Keratinocyte (primary cell): ENCODE results near the gene SLCO1B3. TPM values are rescaled to one million over a fixed set of nuclear protein-coding genes. Genes with fewer than 3 reads are reported as not detected.

Experiments used
- DNase-seq: peaks from one replicate; pipeline ENCODE4 v3.0.0-alpha.2; 2011; ENCODE audit warnings: low read depth, missing footprints, low spot score
- FAIRE-seq: peaks from 2 replicates; lab custom pipeline; 2011; peaks lifted over from hg19 to GRCh38; lab: Jason Lieb, UNC
- H2AFZ ChIP-seq: 2 replicates; pipeline ENCODE4 v1.6.0; 2012; ENCODE audit warnings: low read length, control low read depth, inconsistent platforms; ENCODE audit not compliant: control insufficient read depth
- H3K27ac ChIP-seq: 2 replicates; pipeline ENCODE4 v1.5.1; 2011; ENCODE audit warnings: low read length; ENCODE audit not compliant: control insufficient read depth, insufficient read depth
- H3K27me3 ChIP-seq: 3 replicates; pipeline ENCODE4 v1.6.0; 2011; ENCODE audit warnings: low read length; ENCODE audit not compliant: control insufficient read depth, insufficient read depth; ENCODE audit errors: extremely low read depth
- H3K36me3 ChIP-seq, 2 experiments: 2 replicates in 1 of 2; 3 replicates in 1 of 2; pipeline ENCODE4 v1.5.1; 2011; ENCODE audit warnings: low read length in 2 of 2, mild to moderate bottlenecking in 1 of 2; ENCODE audit not compliant: control insufficient read depth in 2 of 2, insufficient read depth in 2 of 2; ENCODE audit errors: extremely low read depth in 1 of 2
- H3K4me1 ChIP-seq: 3 replicates; pipeline ENCODE4 v1.5.1; 2011; ENCODE audit warnings: low read length; ENCODE audit not compliant: control insufficient read depth, insufficient read depth; ENCODE audit errors: extremely low read depth
- H3K4me2 ChIP-seq: 3 replicates; pipeline ENCODE4 v1.6.0; 2011; ENCODE audit warnings: low read depth, low read length; ENCODE audit not compliant: control insufficient read depth, insufficient read depth; ENCODE audit errors: extremely low read depth
- H3K4me3 ChIP-seq, 3 experiments: fragments of 200-600 bp in 1 of 3; sonication (generic) in 1 of 3; 2 replicates in 2 of 3; 3 replicates in 1 of 3; pipeline ENCODE4 v1.5.1; 2011 to 2016; ENCODE audit warnings: low read length in 3 of 3, mild to moderate bottlenecking in 3 of 3, control low read depth in 2 of 3, inconsistent platforms in 1 of 3, low read depth in 1 of 3, mixed read lengths in 1 of 3, mixed run types in 1 of 3, moderate library complexity in 1 of 3; ENCODE audit not compliant: control insufficient read depth in 2 of 3, insufficient read depth in 2 of 3; ENCODE audit errors: extremely low read depth in 1 of 3
- H3K79me2 ChIP-seq: 2 replicates; pipeline ENCODE4 v1.6.0; 2012; ENCODE audit warnings: low read length; ENCODE audit not compliant: control insufficient read depth, insufficient read depth
- H3K9ac ChIP-seq: 3 replicates; pipeline ENCODE4 v1.6.0; 2011; ENCODE audit warnings: low read length; ENCODE audit not compliant: control insufficient read depth, insufficient read depth; ENCODE audit errors: extremely low read depth
- H3K9me1 ChIP-seq: 3 replicates; pipeline ENCODE4 v1.6.0; 2011; ENCODE audit warnings: low read length; ENCODE audit not compliant: control insufficient read depth, insufficient read depth; ENCODE audit errors: extremely low read depth
- H3K9me3 ChIP-seq: 2 replicates; pipeline ENCODE4 v1.5.1; 2012; ENCODE audit warnings: low read depth, low read length; ENCODE audit not compliant: control insufficient read depth
- H4K20me1 ChIP-seq: 3 replicates; pipeline ENCODE4 v1.6.0; 2011; ENCODE audit warnings: low read length; ENCODE audit not compliant: control insufficient read depth, insufficient read depth; ENCODE audit errors: extremely low read depth
- EZH2 ChIP-seq: IDR thresholded peaks from one replicate; pipeline ENCODE4 v1.6.1; 2012; ENCODE audit warnings: inconsistent platforms, mild to moderate bottlenecking, low read length, moderate library complexity
- dilution Hi-C: fragments of 300-500 bp; cut with MboI; formaldehyde crosslinking; loops from one replicate; pipeline ENCODE4 v1.7.0; 2020; ENCODE audit warnings: low sequenced_read_pairs; ENCODE audit not compliant: extremely low pct_ligation_motif_present
- polyA plus RNA-seq, 5 experiments: library from polyadenylated mRNA; depleted of rRNA in 3 of 5; stranded (reverse) in 3 of 5; stranded (forward) in 1 of 5; unstranded in 1 of 5; fragments of >200 nt; gene quantifications; 1 replicate in 1 of 5; 2 replicates in 3 of 5; 3 replicates in 1 of 5; pipeline versions ENCODE4 v1.2.1 to v1.2.3, GENCODE V29; 2011 to 2012; ENCODE audit warnings: missing spikeins in 2 of 5, low read depth in 1 of 5, low replicate concordance in 1 of 5
- TF ChIP-seq, protein P1 (sequence below), 3 experiments: IDR thresholded peaks in 1 of 3; conservative IDR thresholded peaks in 1 of 3; optimal IDR thresholded peaks in 1 of 3; 2 replicates in 2 of 3; 3 replicates in 1 of 3; pipeline versions ENCODE3 to v1.5.1; 2011; ENCODE audit warnings: low read length in 3 of 3, mild to moderate bottlenecking in 3 of 3, moderate library complexity in 2 of 3, control low read depth in 1 of 3, inconsistent platforms in 1 of 3; ENCODE audit not compliant: insufficient read depth in 2 of 3; ENCODE audit errors: extremely low read depth in 1 of 3

The SLCO1B3 gene
- polyA plus RNA-seq, 1 donor (not counting 4 experiments of a cell fraction or from before 2014, with no cell fraction given): not detected

DNA sequence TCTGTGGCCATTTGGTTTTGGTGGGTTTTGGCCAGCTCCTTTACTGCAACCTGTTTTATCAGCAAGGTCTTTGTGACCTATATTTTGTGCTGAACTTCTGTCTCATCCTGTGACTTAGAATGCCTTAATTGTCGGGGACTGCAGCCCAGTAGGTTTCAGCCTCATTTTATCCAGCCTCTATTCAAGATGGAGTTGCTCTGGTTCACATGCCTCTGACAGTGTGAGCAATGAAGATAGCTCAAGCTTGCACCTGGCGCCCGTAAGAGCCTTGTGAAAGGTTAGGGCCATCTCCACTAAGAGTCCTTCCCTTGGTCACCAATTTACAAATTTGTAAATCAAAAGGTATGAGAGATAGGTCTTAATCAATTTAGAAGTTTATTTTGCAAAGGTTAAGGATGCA, 19.4 kb downstream of the SLCO1B3 start:
- FAIRE-seq: no peak
- dilution Hi-C loops: no loop called here
- no peaks in the 10 kb centered on the region for H3K79me2 ChIP-seq

DNA sequence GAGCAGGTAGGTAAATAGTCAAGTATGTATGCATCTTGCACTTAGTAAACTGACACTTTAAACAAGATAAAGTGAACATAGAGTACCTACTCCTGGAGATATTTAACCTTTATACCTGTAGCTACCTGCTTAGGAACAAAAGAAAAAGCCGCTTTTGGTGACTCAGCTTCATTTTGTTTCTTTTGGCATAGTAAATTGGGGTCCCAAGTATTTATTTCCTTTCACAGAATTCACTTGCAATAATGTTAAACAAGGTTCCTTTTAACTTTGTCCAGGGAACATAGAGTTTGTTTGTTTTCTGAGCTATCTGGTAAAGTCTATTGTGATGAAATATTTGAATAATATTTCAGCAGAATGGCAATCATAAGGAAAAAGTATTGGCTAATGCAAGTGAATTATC, 20.0 kb downstream of the SLCO1B3 start:
- DNase-seq (no peak), FAIRE-seq (no peak)
- H3K4me2 ChIP-seq: no peak overlapping the region

More for the DNA sequence above, 19.4 kb downstream of the SLCO1B3 start:
- no peak for DNase-seq
- Histone ChIP-seq H3K36me3 (no peaks in the 10 kb centered on the region), H4K20me1 (no peaks in the 10 kb centered on the region), H3K4me2 (no peak overlapping the region), H3K4me3 (no peak overlapping the region), H3K9me3 (no peaks in the 10 kb centered on the region), H3K27me3 (no peaks in the 10 kb centered on the region), H3K4me1 (no peaks in the 10 kb centered on the region), H3K27ac (no peak overlapping the region), H3K9ac (no peak overlapping the region), H2AFZ (no peak overlapping the region), H3K9me1 (no peaks in the 10 kb centered on the region)
- TF ChIP-seq EZH2: no peak
- TF ChIP-seq, protein P1, sequence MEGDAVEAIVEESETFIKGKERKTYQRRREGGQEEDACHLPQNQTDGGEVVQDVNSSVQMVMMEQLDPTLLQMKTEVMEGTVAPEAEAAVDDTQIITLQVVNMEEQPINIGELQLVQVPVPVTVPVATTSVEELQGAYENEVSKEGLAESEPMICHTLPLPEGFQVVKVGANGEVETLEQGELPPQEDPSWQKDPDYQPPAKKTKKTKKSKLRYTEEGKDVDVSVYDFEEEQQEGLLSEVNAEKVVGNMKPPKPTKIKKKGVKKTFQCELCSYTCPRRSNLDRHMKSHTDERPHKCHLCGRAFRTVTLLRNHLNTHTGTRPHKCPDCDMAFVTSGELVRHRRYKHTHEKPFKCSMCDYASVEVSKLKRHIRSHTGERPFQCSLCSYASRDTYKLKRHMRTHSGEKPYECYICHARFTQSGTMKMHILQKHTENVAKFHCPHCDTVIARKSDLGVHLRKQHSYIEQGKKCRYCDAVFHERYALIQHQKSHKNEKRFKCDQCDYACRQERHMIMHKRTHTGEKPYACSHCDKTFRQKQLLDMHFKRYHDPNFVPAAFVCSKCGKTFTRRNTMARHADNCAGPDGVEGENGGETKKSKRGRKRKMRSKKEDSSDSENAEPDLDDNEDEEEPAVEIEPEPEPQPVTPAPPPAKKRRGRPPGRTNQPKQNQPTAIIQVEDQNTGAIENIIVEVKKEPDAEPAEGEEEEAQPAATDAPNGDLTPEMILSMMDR (optimal IDR thresholded peaks at IDR 0.05 in 1 of 3, IDR thresholded peaks at IDR 0.05 in 1 of 3, conservative IDR thresholded peaks at IDR 0.05 in 1 of 3; ENCODE audit: extremely low read depth in 1 of 3, insufficient read depth in 2 of 3, low read length in 3 of 3): no peak

More for the DNA sequence above, 20.0 kb downstream of the SLCO1B3 start:
- no peaks in the 10 kb centered on the region for H4K20me1 ChIP-seq
- no peak overlapping the region for H3K27ac ChIP-seq
- TF ChIP-seq EZH2: no peak
- TF ChIP-seq, protein P1 (optimal IDR thresholded peaks at IDR 0.05 in 1 of 3, IDR thresholded peaks at IDR 0.05 in 1 of 3, conservative IDR thresholded peaks at IDR 0.05 in 1 of 3; ENCODE audit: extremely low read depth in 1 of 3, insufficient read depth in 2 of 3, low read length in 3 of 3): no peak
- dilution Hi-C loops: no loop called here
- H3K4me1 ChIP-seq: no peaks in the 10 kb centered on the region
- no peaks in the 10 kb centered on the region for H3K79me2 ChIP-seq
- H3K9me1 ChIP-seq: no peaks in the 10 kb centered on the region
- H3K36me3 ChIP-seq: no peaks in the 10 kb centered on the region
- H3K9me3 ChIP-seq: no peaks in the 10 kb centered on the region
- H2AFZ ChIP-seq: no peak overlapping the region
- no peak overlapping the region for H3K9ac ChIP-seq
- H3K27me3 ChIP-seq: no peaks in the 10 kb centered on the region
- H3K4me3 ChIP-seq: no peak overlapping the region
